ENCODE data around the gene PLIN1. TPM values are rescaled to one million over a fixed set of nuclear protein-coding genes. Genes with fewer than 3 reads are reported as not detected.

Gene PLIN1
- total RNA-seq, 1 donor from 2014 or later: 0.47 TPM

- DNase-seq: no peak
Observed at GRCh38 chr15:89623165-89623564, 56.0 kb downstream of the PLIN1 start.

GRCh38 chr15:89621547-89621946, 57.6 kb downstream of the PLIN1 start:
- DNase-seq: no peak

GRCh38 chr15:89616228-89616627, 62.9 kb downstream of the PLIN1 start:
- DNase-seq: no peak

- no peak for DNase-seq
Observed at GRCh38 chr15:89615135-89615534, 64.0 kb downstream of the PLIN1 start.

Small RNA genes within 50 kb of the gene (small RNA-seq; reads per million reads assigned to genes)
- not detected for gene RNU6-132P

Other genes starting within 250 kb of the PLIN1 start
- 2.7 TPM for gene RHCG, start 182.8 kb downstream of the PLIN1 start, total RNA-seq
- 0.62 TPM for gene TICRR, start 103.9 kb downstream of the PLIN1 start, total RNA-seq
- 5.1 TPM for gene KIF7, start 23.9 kb downstream of the PLIN1 start, total RNA-seq
- 14.5 TPM for gene PEX11A, start 11.4 kb upstream of the PLIN1 start, total RNA-seq
- gene WDR93, start 11.4 kb upstream of the PLIN1 start, total RNA-seq: 0.31 TPM
- 1.6 TPM for gene MESP1, start 71.9 kb upstream of the PLIN1 start, total RNA-seq
- gene MESP2, start 97.0 kb upstream of the PLIN1 start, total RNA-seq: not detected
- 0.16 TPM for gene ANPEP, start 135.5 kb upstream of the PLIN1 start, total RNA-seq
- gene AP3S2, start 214.6 kb upstream of the PLIN1 start, total RNA-seq: 47.7 TPM
- gene ARPIN, start 233.6 kb upstream of the PLIN1 start, total RNA-seq: 15.9 TPM

Data from occipital lobe (tissue), 3 donors.